WTC11 (cell line): ENCODE data around the gene NFIA. TPM values are rescaled to one million over a fixed set of nuclear protein-coding genes. Genes with fewer than 3 reads are reported as not detected.

Source experiments
- ATAC-seq: fragments of 200-7000 bp; cut with Tn5 transposase; 2 replicates; pipeline ENCODE4 v1.10.0; 2021; ENCODE audit warnings: mild to moderate bottlenecking, moderate library complexity
- CTCF ChIA-PET: fragments of 300-600 bp; sonication (Branson Sonifier 250); formaldehyde crosslinking; loops from one replicate; lab custom pipeline; 2021; ENCODE audit warnings: antibody characterized with exemption; lab: Charles Lee
- POLR2A ChIA-PET: fragments of 350-600 bp; sonication (Branson Sonifier 250); formaldehyde crosslinking; loops from one replicate; lab custom pipeline; 2021; ENCODE audit warnings: antibody characterized with exemption; lab: Charles Lee
- DNase-seq: peaks from one replicate; pipeline ENCODE4 v3.0.0; 2021; ENCODE audit warnings: low spot score
- H3K27ac Mint-ChIP-seq: 2 replicates; pipeline ENCODE4 v1.8.0; 2021; ENCODE audit warnings: mixed read lengths
- H3K27me3 Mint-ChIP-seq: 2 replicates; pipeline ENCODE4 v1.8.0; 2021; ENCODE audit warnings: low read depth, mild to moderate bottlenecking, moderate library complexity, mixed read lengths
- H3K36me3 Mint-ChIP-seq: 2 replicates; pipeline ENCODE4 v1.8.0; 2021; ENCODE audit warnings: mixed read lengths
- H3K4me1 Mint-ChIP-seq: 2 replicates; pipeline ENCODE4 v1.8.0; 2022; ENCODE audit warnings: mixed read lengths
- H3K4me3 Mint-ChIP-seq: 2 replicates; pipeline ENCODE4 v1.8.0; 2021; ENCODE audit warnings: mild to moderate bottlenecking, moderate library complexity, mixed read lengths
- H3K9me3 Mint-ChIP-seq: 2 replicates; pipeline ENCODE4 v1.8.0; 2021; ENCODE audit warnings: mixed read lengths
- CTCF ChIP-seq: fragments of 200-600 bp; IDR thresholded peaks from 2 replicates; pipeline ENCODE4 v1.8.0; 2022; ENCODE audit warnings: antibody characterized with exemption
- E2F1 ChIP-seq: sonication (generic); formaldehyde crosslinking; IDR thresholded peaks from 2 replicates; pipeline ENCODE4 v1.8.0; 2022; ENCODE audit warnings: mild to moderate bottlenecking, missing genetic modification reagents
- EMX1 ChIP-seq: fragments of 250-450 bp; sonication (Bioruptor Pico); IDR thresholded peaks from 2 replicates; pipeline ENCODE4 v1.8.0; 2021; ENCODE audit warnings: mild to moderate bottlenecking
- GTF2I ChIP-seq: fragments of 250-450 bp; sonication (Bioruptor Pico); conservative IDR thresholded peaks from 2 replicates; pipeline ENCODE4 v1.4.0; 2021; ENCODE audit warnings: mild to moderate bottlenecking
- HMGA2 ChIP-seq: fragments of 250-450 bp; sonication (Bioruptor Pico); IDR thresholded peaks from 2 replicates; pipeline ENCODE4 v1.4.0; 2021; ENCODE audit warnings: mild to moderate bottlenecking, moderate library complexity
- IRF2 ChIP-seq: sonication (generic); formaldehyde crosslinking; IDR thresholded peaks from 2 replicates; pipeline ENCODE4 v1.8.0; 2022; ENCODE audit warnings: low read depth, missing genetic modification reagents, borderline replicate concordance
- NFYB ChIP-seq: sonication (generic); formaldehyde crosslinking; conservative IDR thresholded peaks from 2 replicates; pipeline ENCODE4 v1.8.0; 2022; ENCODE audit warnings: low read depth, missing genetic modification reagents
- NR1H2 ChIP-seq: sonication (generic); formaldehyde crosslinking; IDR thresholded peaks from 2 replicates; pipeline ENCODE4 v1.9.0; 2021; ENCODE audit warnings: mild to moderate bottlenecking, moderate library complexity, missing genetic modification reagents
- PRDM15 ChIP-seq: sonication (generic); formaldehyde crosslinking; IDR thresholded peaks from 2 replicates; pipeline ENCODE4 v1.8.0; 2022; ENCODE audit warnings: missing genetic modification reagents
- SOX15 ChIP-seq: fragments of 250-450 bp; sonication (Bioruptor Pico); IDR thresholded peaks from 2 replicates; pipeline ENCODE4 v1.9.0; 2021; ENCODE audit warnings: mild to moderate bottlenecking
- STAT6 ChIP-seq: sonication (generic); formaldehyde crosslinking; conservative IDR thresholded peaks from 2 replicates; pipeline ENCODE4 v1.8.1; 2023; ENCODE audit warnings: mild to moderate bottlenecking, low read depth, missing genetic modification reagents, moderate library complexity
- USF2 ChIP-seq: sonication (generic); formaldehyde crosslinking; IDR thresholded peaks from 2 replicates; pipeline ENCODE4 v1.8.1; 2023; ENCODE audit warnings: mild to moderate bottlenecking, missing genetic modification reagents, moderate library complexity
- ZNF138 ChIP-seq: sonication (generic); formaldehyde crosslinking; conservative IDR thresholded peaks from 2 replicates; pipeline ENCODE4 v1.8.1; 2022; ENCODE audit warnings: mild to moderate bottlenecking, moderate library complexity, missing genetic modification reagents
- ZNF425 ChIP-seq: fragments of 250-450 bp; sonication (Bioruptor Pico); conservative IDR thresholded peaks from 2 replicates; pipeline ENCODE4 v1.9.0; 2021; ENCODE audit warnings: mild to moderate bottlenecking
- total RNA-seq: library from RNA; stranded (reverse); gene quantifications from 3 replicates; pipeline ENCODE4 v1.2.3, GENCODE V29; 2021

NFIA gene
- total RNA-seq, 1 experiment from 2014 or later = 16.7 TPM

- no peaks in the 10 kb centered on the region for H3K36me3 Mint-ChIP-seq
- H3K27ac Mint-ChIP-seq = peak overlapping the region; percentile 88
- peaks cover 50% of the 10 kb centered on the region for H3K4me1 Mint-ChIP-seq
- H3K27me3 Mint-ChIP-seq = no peaks in the 10 kb centered on the region
- CTCF ChIA-PET = interaction anchor here (1.0 to 2.1 kb wide), 4 partner anchors 107 to 432 kb away, joined by 3 to 9 read pairs (median 4); no protein-coding TSS in a partner anchor
- ATAC-seq (0 out of 2 replicates have a peak, but pooled peaks have one; percentile 18), DNase-seq (no peak)
- POLR2A ChIA-PET = no interaction called here
- TF ChIP-seq USF2 (CRISPR knock-in tag) = no peak
- TF ChIP-seq E2F1 (CRISPR knock-in tag) = no peak
- no peak for TF ChIP-seq CTCF
- TF ChIP-seq ZNF425 (CRISPR knock-in tag) = no peak
- TF ChIP-seq PRDM15 (CRISPR knock-in tag) = no peak
- TF ChIP-seq EMX1 (CRISPR knock-in tag) = no peak
- no peak for TF ChIP-seq HMGA2
- no peak for TF ChIP-seq GTF2I (CRISPR knock-in tag)
- no peak for TF ChIP-seq ZNF138 (CRISPR knock-in tag)
- no peak for TF ChIP-seq SOX15 (CRISPR knock-in tag)
- no peak for TF ChIP-seq IRF2
- TF ChIP-seq STAT6 (CRISPR knock-in tag) = no peak
- TF ChIP-seq NFYB (CRISPR knock-in tag) = no peak
- TF ChIP-seq NR1H2 (CRISPR knock-in tag) = no peak
- H3K4me3 Mint-ChIP-seq = no peak overlapping the region
- H3K9me3 Mint-ChIP-seq = no peaks in the 10 kb centered on the region
These were observed 74.5 kb downstream of the NFIA start for GRCh38 chr1:61156576-61157467.
